GM20000 (cell line): Measurements from ENCODE around the gene RAB25.
A peak's percentile ranks its signal among the peaks of the same experiment; 100 is the strongest.

Experiments
- DNase-seq: peaks from one replicate; pipeline ENCODE4 v3.0.0; 2012; ENCODE audit warnings: low spot score
- CTCF ChIP-seq: IDR thresholded peaks from 2 replicates; pipeline ENCODE4 v1.5.1; 2012; ENCODE audit warnings: mild to moderate bottlenecking, control low read depth; ENCODE audit errors: extremely low read depth, missing control alignments

Gene RAB25

GRCh38 chr1:156090138-156090839, 29.3 kb downstream of the RAB25 start:
- peak; percentile 9 for TF ChIP-seq CTCF
- no peak for DNase-seq

- TF ChIP-seq CTCF = peak; percentile 74
- peak; percentile 82 for DNase-seq
Observed at GRCh38 chr1:156090840-156091188, 29.9 kb downstream of the RAB25 start.

GRCh38 chr1:156091610-156092009, 30.6 kb downstream of the RAB25 start:
- no peak for DNase-seq

GRCh38 chr1:156095906-156096508, 35.0 kb downstream of the RAB25 start:
- DNase-seq = no peak
- no peak for TF ChIP-seq CTCF

More at GRCh38 chr1:156091610-156092009, 30.6 kb downstream of the RAB25 start:
- no peak for TF ChIP-seq CTCF

- DNase-seq = peak; percentile 81
- peak; percentile 87 for TF ChIP-seq CTCF
Observed at GRCh38 chr1:156096640-156097391, 35.9 kb downstream of the RAB25 start.

GRCh38 chr1:156097499-156098178, 36.7 kb downstream of the RAB25 start:
- TF ChIP-seq CTCF = no peak
- DNase-seq = no peak
